Medulla oblongata (tissue), 1 donor: ENCODE measurements around the gene SWT1.
"Not testable (repeated sequence)": the region's sequence is repeated elsewhere in the genome, so short reads cannot be mapped to it uniquely, and the experiment has no call there.

Source experiments
- DNase-seq: peaks from one replicate; pipeline ENCODE4 v3.0.0-alpha.2; 2015; ENCODE audit errors: extremely low spot score

SWT1 gene

GRCh38 chr1:185318431-185319138 is 161.6 kb downstream of the SWT1 start:
- DNase-seq, result peak; percentile 66

- DNase-seq, result no peak
Observed at GRCh38 chr1:185319139-185319475, 162.1 kb downstream of the SWT1 start.

- DNase-seq, result not testable (repeated sequence)
Observed at GRCh38 chr1:185321104-185321503, 164.1 kb downstream of the SWT1 start.

GRCh38 chr1:185321653-185322221 is 164.8 kb downstream of the SWT1 start:
- DNase-seq, result not testable (repeated sequence)

GRCh38 chr1:185322636-185323035 is 165.7 kb downstream of the SWT1 start:
- DNase-seq, result no peak

- DNase-seq, result no peak
Observed at GRCh38 chr1:185324118-185324517, 167.2 kb downstream of the SWT1 start.

- DNase-seq, result no peak
Observed at GRCh38 chr1:185325413-185325812, 168.4 kb downstream of the SWT1 start.

- DNase-seq, result no peak
Observed at GRCh38 chr1:185328255-185328654, 171.3 kb downstream of the SWT1 start.

GRCh38 chr1:185334182-185334581 is 177.2 kb downstream of the SWT1 start:
- DNase-seq, result no peak

- no peak for DNase-seq
Observed at GRCh38 chr1:185337246-185337645, 180.3 kb downstream of the SWT1 start.

- DNase-seq, result peak; percentile 74
Observed at GRCh38 chr1:185338719-185339622, 182.0 kb downstream of the SWT1 start.

GRCh38 chr1:185341196-185341781 is 184.3 kb downstream of the SWT1 start:
- DNase-seq, result no peak
